GM15510 (cell line): Measurements from ENCODE around the gene OOSP2.

ENCODE experiments used
- POLR2A ChIP-seq: IDR thresholded peaks from 3 replicates; pipeline ENCODE4 v1.6.1; 2011; ENCODE audit warnings: borderline replicate concordance; ENCODE audit not compliant: insufficient read length; ENCODE audit errors: extremely low read depth

OOSP2 gene

DNA sequence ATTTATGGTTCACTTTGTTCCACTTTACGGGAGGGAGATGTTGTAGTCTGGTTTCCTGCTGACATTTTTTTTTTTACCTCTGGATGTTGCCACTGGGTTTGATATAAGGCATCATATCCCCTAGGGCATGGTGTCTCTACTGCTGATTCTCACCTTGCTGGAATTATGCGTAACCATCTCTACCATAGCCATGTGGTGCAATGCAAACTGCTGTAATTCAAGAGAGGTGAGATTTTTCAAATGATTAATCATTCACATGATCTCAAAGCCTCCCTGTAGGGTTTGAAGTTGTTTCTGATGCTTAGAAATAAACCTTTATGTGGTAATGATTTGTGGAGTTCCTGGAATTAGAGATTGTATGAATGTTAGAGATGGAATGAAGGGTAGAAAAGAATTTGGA lies 29.2 kb downstream of the OOSP2 start:
- TF ChIP-seq POLR2A = no peak

DNA sequence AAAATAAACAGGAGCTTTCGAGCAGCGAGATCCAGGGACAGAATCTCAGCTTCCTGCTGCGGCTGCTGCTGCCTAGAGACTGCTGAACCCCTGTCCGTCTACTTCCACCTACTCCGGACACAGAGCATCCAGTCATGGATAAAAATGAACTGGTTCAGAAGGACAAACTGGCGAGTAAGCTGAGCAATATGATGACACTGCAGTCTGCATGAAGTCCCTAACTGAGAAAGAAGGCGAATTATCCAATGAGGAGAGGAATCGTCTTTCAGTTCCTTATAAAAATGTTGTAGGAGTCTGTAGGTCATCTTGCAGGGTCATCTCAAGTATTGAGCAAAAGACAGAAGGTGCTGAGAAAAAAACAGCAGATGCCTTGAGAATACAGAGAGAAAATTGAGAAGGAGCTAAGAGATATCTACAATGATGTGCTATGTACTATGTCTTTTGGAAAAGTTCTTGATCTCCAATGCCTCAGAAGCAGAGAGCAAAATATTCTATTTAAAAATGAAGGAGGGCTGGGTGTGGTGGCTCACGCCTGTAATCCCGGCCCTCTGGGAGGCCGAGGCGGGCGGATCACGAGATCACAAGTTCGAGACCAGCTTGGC lies 37.1 kb downstream of the OOSP2 start:
- TF ChIP-seq POLR2A = no peak

- no peak for TF ChIP-seq POLR2A
Observed at GRCh38 chr11:60077981-60078380, 37.8 kb downstream of the OOSP2 start.

GRCh38 chr11:60078745-60079144 lies 38.5 kb downstream of the OOSP2 start:
- TF ChIP-seq POLR2A = no peak

DNA sequence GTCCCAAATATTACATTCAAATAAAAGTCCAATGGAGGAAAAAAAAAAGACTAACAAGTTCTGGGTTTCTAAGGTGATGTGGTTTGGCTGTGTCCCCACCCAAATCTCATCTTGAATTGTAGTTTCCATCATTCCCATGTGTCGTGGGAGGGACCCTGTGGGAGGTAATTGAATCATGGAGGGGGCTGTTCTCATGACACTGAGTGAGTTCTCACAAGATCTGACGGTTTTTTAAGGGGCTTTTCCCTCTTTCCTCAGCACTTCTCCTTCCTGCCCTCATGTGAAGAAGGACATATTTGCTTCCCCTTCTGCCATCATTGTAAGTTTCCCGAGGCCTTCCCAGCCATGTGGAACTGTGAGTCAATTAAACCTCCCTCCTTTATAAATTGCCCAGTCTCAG lies 40.3 kb downstream of the OOSP2 start:
- no peak for TF ChIP-seq POLR2A

- TF ChIP-seq POLR2A = no peak
Observed at GRCh38 chr11:60084631-60085273, 44.5 kb downstream of the OOSP2 start.

- no peak for TF ChIP-seq POLR2A
Observed at GRCh38 chr11:60085909-60086308, 45.7 kb downstream of the OOSP2 start.

DNA sequence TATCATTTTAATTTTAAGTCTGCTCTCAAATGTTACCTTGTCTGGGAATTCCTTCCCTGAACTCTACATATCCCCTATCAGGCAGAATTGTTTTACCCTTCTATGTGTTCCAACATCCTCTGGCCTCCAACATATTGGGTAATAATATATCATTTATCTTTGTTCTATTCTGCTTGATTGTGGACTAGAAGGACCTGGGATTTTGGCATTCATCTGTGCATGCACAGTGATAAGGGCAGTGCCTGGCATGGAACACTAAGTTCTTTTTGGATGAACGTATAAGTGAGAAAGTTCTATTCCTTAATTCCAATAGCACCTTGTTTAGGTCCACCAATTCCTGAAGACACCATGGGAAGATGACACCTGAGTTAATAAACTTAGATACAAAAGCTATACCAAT lies 47.0 kb downstream of the OOSP2 start:
- no peak for TF ChIP-seq POLR2A

DNA sequence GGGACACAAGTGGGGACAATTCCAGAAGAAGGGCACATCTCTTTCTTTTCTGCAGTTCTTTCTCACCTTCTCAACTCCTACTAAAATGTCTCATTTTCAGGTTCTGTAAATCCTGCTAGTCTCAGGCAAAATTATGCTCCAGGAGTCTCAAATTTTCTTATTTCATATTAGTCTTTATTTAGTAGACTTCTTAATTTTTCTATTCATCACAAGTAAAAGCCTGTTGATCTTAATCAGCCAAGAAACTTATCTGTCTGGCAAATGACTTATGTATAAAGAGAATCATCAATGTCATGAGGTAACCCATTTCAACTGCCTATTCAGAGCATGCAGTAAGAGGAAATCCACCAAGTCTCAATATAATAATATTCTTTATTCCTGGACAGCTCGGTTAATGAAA lies 48.2 kb downstream of the OOSP2 start, which contains the start of gene MS4A2:
Gene MS4A2 (plus strand): TSS at position 301 of the 400 bp plus-strand sequence. CDS start 102 bp downstream, outside the sequence.
- no peak for TF ChIP-seq POLR2A

GRCh38 chr11:60095477-60096120 lies 55.4 kb downstream of the OOSP2 start:
- no peak for TF ChIP-seq POLR2A

GRCh38 chr11:60097189-60097588 lies 57.0 kb downstream of the OOSP2 start:
- TF ChIP-seq POLR2A = no peak
